Measurements from ENCODE around the gene TRAF3.

The TRAF3 gene

GRCh38 chr14:102941419-102942011 is 164.3 kb downstream of the TRAF3 start:
- Histone ChIP-seq H2AFZ (ENCODE audit: low read depth, low read length) (no peak overlapping the region), H4K20me1 (ENCODE audit: insufficient read depth, low read length) (no peaks in the 10 kb centered on the region; the same call in 1 of the 2 replicates), H3K27ac (ENCODE audit: low read length) (no peak overlapping the region), H3K79me2 (ENCODE audit: insufficient read depth, low read length) (no peaks in the 10 kb centered on the region), H3K4me3 (ENCODE audit: low read depth in 1 of 2, low read length in 2 of 2) (no peak overlapping the region), H3K4me2 (ENCODE audit: insufficient read depth, low read length) (no peak overlapping the region), H3K9me3 (ENCODE audit: insufficient read depth, low read length, severe bottlenecking) (no peaks in the 10 kb centered on the region), H3K9ac (ENCODE audit: low read depth, low read length) (no peak overlapping the region), H3K27me3 (ENCODE audit: insufficient read depth, low read length, poor library complexity) (no peaks in the 10 kb centered on the region), H3K4me1 (ENCODE audit: insufficient read depth, low read length) (no peaks in the 10 kb centered on the region), H3K36me3 (ENCODE audit: insufficient read depth, low read length) (no peaks in the 10 kb centered on the region)
- no peak for DNase-seq
- no peak for TF ChIP-seq EZH2 (IDR thresholded peaks at IDR 0.05; ENCODE audit: borderline replicate concordance, low read depth, low read length, severe bottlenecking)
- TF ChIP-seq CTCF (IDR thresholded peaks at IDR 0.05; ENCODE audit: borderline replicate concordance, extremely low read depth, low read length, poor library complexity, severe bottlenecking) = no peak
- no peak for ATAC-seq (ENCODE audit: insufficient read depth, low read depth)

- H3K4me1 ChIP-seq (ENCODE audit: insufficient read depth, low read length) = no peaks in the 10 kb centered on the region
- no peaks in the 10 kb centered on the region for H3K27me3 ChIP-seq (ENCODE audit: insufficient read depth, low read length, poor library complexity)
- H2AFZ ChIP-seq (ENCODE audit: low read depth, low read length) = no peak overlapping the region
- no peak overlapping the region for H3K4me2 ChIP-seq (ENCODE audit: insufficient read depth, low read length)
- DNase-seq (no peak), ATAC-seq (ENCODE audit: insufficient read depth, low read depth) (no peak)
- H3K9me3 ChIP-seq (ENCODE audit: insufficient read depth, low read length, severe bottlenecking) = no peaks in the 10 kb centered on the region
- H3K79me2 ChIP-seq (ENCODE audit: insufficient read depth, low read length) = no peaks in the 10 kb centered on the region
- no peaks in the 10 kb centered on the region; the same call in 1 of the 2 replicates for H4K20me1 ChIP-seq (ENCODE audit: insufficient read depth, low read length)
- TF ChIP-seq EZH2 (IDR thresholded peaks at IDR 0.05; ENCODE audit: borderline replicate concordance, low read depth, low read length, severe bottlenecking) = no peak
- TF ChIP-seq CTCF (IDR thresholded peaks at IDR 0.05; ENCODE audit: borderline replicate concordance, extremely low read depth, low read length, poor library complexity, severe bottlenecking) = no peak
- H3K36me3 ChIP-seq (ENCODE audit: insufficient read depth, low read length) = no peaks in the 10 kb centered on the region
- no peak overlapping the region for H3K9ac ChIP-seq (ENCODE audit: low read depth, low read length)
- H3K27ac ChIP-seq (ENCODE audit: low read length) = no peak overlapping the region
- H3K4me3 ChIP-seq (ENCODE audit: low read depth in 1 of 2, low read length in 2 of 2) = no peak overlapping the region
These were observed 164.8 kb downstream of the TRAF3 start for GRCh38 chr14:102942069-102942468.

GRCh38 chr14:102943454-102943853 is 166.2 kb downstream of the TRAF3 start:
- ATAC-seq (ENCODE audit: insufficient read depth, low read depth) (no peak), DNase-seq (no peak)
- Histone ChIP-seq H3K9ac (ENCODE audit: low read depth, low read length) (no peak overlapping the region), H3K27me3 (ENCODE audit: insufficient read depth, low read length, poor library complexity) (no peaks in the 10 kb centered on the region), H4K20me1 (ENCODE audit: insufficient read depth, low read length) (no peaks in the 10 kb centered on the region), H3K4me3 (ENCODE audit: low read depth in 1 of 2, low read length in 2 of 2) (no peak overlapping the region), H2AFZ (ENCODE audit: low read depth, low read length) (no peak overlapping the region), H3K79me2 (ENCODE audit: insufficient read depth, low read length) (no peaks in the 10 kb centered on the region), H3K27ac (ENCODE audit: low read length) (no peak overlapping the region), H3K4me2 (ENCODE audit: insufficient read depth, low read length) (no peak overlapping the region), H3K9me3 (ENCODE audit: insufficient read depth, low read length, severe bottlenecking) (no peaks in the 10 kb centered on the region), H3K36me3 (ENCODE audit: insufficient read depth, low read length) (no peaks in the 10 kb centered on the region), H3K4me1 (ENCODE audit: insufficient read depth, low read length) (no peaks in the 10 kb centered on the region)
- TF ChIP-seq EZH2 (IDR thresholded peaks at IDR 0.05; ENCODE audit: borderline replicate concordance, low read depth, low read length, severe bottlenecking) (no peak), CTCF (IDR thresholded peaks at IDR 0.05; ENCODE audit: borderline replicate concordance, extremely low read depth, low read length, poor library complexity, severe bottlenecking) (no peak)

Data from DND-41 (cell line).